GM18870 (cell line): ENCODE results near the gene PLCB4.

Experiments
- ATAC-seq: cut with Tn5 transposase; IDR thresholded peaks from one replicate; pipeline ENCODE4 v1.9.1; 2021; ENCODE audit warnings: moderate library complexity; ENCODE audit not compliant: unreplicated experiment

PLCB4 gene

DNA sequence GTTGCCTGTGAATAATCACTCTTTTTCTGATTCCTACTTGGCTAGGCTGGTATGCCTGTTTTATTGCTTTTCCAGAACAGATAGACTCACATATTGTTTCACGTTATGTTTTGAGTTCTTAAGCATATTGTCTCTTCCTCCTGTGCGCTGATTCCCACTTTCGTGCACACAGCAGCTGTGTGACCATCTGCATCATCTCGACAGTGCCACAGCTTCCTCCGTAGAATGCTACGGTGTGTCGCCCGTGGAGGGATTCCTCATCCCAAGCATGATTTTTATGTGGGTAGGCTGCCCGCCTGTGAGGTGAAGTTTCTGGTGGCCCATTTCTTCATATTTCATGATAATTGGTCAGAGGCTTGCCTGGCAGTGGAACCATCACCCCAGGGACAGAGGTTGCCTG lies 31.8 kb downstream of the PLCB4 start:
- ATAC-seq = no peak

DNA sequence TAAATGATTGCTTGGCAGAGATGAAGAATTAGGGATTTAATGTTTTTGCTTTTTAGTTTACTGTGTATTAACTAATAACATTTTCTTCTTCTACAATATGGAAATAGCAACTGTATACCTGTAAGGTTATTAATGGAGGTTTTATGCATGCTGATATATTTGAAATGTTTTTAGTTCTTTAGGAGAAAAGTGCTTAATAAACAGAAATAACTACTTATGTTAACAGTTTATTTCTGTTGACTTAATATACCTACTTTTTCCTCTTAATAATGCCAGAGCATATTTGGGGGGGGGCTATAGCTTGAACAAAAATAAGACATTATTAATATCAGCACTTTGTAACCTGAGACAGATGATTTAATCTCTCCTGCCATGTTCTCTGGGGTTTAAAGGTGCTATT lies 33.6 kb downstream of the PLCB4 start:
- no peak for ATAC-seq

DNA sequence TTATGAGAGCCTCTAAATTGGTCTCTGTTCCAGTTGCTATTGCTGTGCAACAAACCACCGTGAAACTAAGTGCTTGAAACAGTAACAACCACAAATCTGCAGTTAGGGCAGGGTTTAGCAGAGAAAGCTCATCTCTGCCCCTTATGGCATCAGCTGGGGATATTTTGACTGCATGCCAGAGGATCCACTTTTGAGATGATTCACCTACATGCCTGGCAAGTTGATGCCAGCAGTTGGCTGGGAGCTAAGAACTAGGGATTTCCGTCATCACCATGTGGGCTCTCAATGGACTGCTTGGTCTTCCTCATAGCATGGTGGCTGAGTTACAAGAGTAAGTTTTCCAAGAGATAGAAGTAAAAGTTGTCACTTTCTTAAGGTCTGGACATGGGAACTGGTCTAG lies 35.1 kb downstream of the PLCB4 start:
- no peak for ATAC-seq

DNA sequence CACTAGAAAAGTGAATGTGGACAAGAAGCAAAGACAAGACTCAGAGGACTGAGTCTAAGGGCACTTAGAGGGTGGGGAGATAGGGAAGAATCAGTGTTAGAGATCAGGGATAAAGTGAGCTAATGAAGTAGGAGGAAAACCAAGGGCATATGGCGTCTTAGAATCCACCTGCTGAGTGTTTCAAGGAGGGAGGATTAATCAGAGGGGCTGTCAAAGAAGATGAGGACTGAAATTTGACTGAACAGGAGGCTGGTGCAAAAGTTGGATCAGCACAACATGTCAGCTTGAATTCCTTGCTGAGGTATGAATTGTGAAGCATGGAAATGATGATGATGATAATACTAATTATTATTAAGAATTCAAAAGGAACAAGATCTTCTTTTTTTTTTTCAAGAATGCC lies 39.4 kb downstream of the PLCB4 start:
- ATAC-seq = no peak

DNA sequence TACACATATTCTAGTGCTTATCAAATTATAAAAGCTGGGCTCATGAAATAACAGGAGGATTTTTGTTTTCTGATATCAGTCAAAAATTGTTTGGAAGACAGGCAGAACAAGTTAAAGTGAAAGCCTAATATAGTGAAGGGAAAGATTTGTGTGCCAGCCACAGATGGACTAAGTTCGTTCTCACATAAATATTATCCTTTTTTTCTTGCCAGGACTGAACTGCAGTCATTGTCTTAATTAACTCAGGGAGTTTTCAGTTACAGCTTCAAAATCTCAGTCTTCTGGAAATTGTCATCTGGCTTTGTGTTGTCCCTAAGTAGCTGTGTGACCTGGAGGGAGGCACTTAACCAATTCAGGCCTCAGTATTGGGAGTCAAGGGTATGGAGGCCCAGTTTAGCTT lies 40.7 kb downstream of the PLCB4 start:
- ATAC-seq = no peak

DNA sequence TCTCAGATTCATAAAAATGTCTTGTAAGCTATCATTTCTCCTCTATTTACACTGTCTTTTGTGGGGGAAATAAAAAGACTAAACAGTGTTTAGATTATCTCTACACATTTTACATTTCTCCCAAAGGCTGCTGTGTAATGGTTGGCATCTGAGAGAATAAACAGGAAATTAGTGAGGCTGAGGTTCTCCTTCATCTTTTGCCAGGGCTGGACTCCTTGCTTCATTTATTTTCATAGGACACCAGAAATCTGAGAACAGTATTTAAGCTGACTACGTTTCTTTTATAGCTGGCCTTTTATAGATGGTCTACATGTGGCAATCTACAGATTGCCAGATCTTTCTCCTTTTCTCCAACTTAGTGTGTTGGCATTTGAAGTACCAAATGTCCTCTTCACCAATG lies 41.5 kb downstream of the PLCB4 start:
- ATAC-seq = no peak

DNA sequence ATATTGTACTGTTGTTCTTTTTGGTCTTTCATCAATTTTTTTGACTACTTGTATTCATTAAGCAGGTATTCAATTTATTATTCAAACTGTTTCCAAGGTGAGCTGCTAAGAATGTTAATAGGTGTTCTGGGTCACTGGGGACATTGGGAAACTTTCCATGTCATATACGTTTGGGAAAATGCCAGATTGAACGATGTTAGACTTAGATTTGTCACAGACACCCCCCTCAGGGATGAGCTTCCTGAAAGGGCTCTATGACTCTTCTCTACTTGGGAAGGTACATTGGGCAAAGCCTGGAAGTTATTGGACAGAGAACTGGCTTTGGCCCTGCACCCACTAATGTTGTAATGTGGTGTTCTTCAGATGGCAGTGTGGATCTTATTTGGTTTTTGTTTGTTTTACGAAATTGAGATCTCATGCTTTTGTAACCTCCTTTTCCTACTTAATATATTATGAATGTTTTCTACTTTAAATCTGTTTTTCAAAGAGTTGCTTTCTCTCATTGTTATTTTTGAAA lies 42.1 kb downstream of the PLCB4 start:
- ATAC-seq = no peak

DNA sequence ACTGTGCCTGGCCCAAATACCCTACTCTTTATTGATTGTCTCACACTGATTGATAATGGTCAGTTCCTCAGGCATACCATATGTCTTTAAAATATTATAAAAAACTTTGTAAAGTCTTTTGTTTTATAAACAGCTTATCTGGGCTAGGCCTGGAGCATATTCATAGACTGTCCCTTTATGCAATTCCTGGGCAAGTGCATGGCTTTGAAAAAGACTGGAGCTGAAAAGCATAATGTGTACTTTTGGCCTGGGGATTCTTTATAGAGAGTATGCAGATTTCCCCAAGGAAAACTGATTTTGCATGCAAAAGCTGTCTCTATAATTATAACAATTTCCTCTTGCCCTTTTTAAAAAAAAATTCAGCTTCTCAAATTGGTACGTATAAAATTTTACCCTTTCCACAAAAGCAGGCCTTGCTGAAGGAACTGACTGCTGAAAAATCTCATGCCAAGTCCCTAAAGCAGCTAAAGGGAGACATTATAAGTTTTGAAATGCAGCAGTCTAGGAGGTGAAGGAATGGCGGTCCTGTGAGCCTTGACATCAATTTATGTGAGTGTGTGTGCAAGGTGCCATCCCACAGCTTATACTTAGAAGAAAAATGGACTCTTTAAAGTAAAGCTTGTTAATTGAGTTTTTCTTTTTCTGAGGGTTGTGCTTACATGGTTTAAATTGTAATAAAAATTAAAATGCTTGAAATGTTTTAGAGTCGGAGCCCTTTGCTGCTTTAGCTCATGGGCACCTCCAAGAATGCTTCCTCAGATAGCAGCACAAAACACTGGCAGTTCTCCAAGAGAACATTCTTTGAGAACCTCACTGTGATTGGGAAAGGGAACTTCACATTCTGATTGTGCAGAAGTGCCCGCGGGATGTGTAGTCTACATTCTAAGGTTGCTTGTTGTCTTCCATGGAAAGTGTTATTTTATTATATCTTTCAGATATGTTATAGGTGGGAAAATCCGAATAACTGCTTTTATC lies 43.9 kb downstream of the PLCB4 start:
- ATAC-seq = no peak

DNA sequence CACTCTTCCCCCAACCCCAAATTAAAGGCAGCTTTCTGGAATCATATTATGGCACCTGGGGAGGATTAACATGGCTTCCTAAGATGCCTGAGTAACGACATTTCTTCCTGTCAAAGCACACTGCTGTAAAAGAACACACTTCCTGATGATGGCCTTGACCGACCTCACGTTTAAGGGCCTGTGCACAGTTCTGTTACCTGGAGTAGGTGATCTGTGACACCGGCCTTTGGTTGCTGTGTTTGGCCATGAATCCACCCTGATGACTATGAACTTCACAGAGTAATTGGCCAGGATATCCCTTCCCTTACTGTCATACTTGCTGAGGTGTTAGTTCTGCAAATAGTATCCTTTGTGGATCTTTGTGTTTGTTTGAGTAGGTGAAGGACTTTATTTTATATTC lies 45.8 kb downstream of the PLCB4 start:
- no peak for ATAC-seq

DNA sequence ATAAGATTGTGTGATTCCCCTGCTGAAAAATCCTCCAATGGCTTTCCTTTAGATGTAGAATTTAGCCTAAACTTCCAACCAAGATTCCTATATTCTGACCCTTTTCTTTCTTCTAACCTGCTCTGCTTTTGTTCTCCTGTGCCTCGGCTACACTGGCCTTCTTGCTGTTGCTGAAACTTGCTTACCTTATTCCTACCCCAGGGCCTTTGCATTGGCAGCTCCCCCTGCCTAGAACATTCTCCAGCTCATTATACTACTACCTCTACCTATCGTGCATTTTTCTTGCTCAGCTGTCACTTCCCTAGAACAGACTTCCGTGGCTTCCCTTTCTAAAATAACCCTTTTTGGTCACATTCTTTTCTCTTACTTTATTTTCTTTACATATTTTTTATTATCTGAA lies 48.7 kb downstream of the PLCB4 start:
- no peak for ATAC-seq

DNA sequence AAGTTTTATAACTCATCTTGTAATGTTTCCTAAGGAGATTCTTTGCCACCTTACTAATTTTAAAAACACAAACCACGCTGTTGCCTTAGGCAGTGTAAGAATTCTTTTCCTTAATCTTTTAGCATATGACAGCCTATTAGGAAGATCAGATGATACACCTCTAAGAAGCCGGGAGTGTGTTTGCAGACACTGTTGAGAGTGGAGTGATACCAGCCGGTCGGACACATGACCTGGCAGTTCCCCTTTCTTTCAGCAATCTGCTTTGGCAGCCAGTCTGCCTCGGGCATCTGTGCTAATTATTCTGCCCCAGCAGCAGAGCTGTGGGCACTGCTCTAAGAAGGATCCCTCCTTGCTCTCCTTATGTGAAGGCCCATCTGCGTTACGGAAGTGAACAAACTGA lies 50.9 kb downstream of the PLCB4 start:
- no peak for ATAC-seq

DNA sequence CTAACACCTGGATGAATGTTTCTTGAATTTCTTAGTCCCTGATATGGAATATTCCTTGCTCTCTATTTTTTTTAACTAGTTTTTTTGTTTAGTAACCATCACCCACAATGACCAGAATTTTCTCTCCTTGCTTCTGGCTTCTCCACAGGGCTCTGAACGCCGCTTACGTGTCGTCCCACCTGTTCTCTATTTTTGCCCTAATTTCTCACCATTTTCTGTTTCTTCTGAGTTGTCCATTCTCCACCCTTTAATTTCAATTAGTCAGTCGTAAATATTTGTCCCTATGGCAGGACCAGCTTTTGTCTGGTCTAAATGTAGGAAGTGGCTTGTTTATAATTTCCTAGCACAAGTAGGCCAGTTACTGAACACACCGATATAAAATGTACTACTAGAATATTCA lies 52.3 kb downstream of the PLCB4 start:
- no peak for ATAC-seq

DNA sequence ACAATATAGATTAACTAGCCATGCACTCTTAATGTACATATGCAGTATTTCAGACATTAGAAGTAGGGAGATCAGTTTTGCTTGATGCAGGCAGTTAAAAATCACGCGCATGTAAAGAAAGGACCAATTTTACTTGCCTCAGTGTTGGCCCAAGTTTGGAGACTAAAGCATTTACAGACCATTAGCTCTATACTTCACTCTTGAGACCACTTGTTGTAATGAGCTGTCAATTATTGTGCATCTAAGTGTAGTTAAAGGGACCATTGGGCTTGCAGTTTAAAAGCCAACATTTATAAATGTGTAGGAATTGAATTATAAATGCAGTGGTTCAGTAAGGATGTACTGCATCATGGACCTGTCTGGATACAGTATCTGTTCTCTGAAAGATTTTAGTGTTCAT lies 53.7 kb downstream of the PLCB4 start:
- ATAC-seq = no peak

DNA sequence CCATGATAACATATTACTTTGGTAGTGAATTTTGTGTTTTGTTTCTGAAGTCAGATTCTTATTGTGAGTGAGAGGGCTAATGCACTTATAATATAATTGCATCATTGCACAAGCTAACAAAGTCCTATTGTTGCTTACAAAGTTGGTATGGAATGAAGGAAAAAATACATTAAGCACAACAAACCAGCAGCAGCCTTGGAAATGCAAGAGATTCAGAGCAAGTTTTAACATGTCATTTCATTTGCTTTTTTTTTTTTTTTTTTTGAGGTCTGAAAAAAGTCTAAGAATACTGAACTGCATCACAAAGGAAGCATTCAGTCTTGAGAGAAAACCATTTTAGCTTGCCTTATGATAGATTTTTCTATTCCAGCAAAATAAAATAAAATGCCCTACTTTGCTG lies 57.6 kb downstream of the PLCB4 start:
- no peak for ATAC-seq

DNA sequence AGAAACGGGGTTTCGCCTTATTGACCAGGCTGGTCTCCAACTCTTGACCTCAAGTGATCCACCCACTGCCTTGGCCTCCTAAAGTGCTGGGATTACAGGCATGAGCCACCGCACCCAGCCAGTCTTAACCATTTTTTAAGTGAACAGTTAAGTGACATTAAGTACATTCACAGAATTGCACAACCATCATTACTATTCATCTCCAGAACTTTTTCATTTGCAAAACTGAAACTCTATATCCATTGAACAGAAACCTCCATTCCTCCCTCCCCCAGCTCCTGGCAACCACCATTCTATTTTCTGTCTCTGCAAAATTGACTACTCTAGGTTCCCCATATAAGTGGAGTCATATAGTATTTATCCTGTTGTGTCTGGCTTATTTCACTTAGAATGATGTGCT lies 59.7 kb downstream of the PLCB4 start:
- ATAC-seq = no peak

DNA sequence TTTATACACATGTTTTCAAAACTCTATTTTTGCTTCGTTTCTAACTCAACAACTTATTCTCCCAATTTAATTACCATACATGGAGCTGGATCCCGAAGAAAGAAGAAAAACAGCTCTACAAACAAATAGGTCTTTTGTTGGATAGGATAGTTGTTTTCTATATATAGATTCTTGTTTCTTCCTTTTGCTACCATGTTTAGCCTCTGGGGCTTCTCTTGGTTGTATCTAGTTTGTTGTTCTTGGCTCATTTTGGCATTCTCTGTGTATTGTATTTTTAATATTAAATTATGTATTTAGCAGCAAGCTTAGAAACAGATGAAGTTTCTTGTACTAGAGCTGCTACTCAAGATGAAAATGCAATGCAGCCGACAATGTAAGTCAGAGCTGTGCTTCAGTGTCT lies 60.9 kb downstream of the PLCB4 start:
- no peak for ATAC-seq

DNA sequence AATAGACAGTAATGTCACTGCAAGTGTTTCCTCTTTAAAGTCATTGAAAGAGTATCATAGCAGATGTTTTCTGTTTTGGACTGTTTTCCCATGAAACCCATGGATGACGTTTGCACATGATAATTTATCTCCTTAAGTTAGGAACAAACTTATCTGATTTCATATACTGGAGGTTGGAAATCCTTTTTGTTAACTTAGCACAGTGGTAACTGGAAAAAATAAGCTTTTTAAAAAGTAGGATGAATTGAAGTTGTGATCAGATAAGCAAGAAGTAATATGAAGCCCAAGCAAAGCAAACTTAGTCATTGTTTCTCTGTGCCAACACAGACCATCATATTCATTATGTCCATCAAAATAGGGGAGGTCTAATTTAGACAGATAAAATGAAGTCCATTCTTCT lies 61.6 kb downstream of the PLCB4 start:
- no peak for ATAC-seq

DNA sequence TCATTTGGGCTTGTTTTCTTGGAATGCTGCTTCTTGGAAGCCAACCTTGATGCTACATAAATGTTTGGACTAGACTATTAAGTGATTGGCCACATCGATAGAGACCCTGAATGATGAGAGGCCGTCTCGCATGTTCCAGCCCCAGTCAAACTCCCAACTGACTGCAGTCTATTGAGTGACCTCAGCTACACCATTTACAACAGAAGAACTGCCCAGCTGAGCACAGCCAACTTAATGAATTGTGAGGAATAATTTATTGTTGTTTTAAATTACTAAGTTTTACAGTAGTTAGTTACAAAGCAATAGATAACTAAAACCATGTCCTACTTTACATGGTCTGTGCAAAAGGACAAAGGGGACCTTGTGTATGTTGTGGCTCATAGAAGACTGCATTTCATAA lies 63.0 kb downstream of the PLCB4 start:
- no peak for ATAC-seq

DNA sequence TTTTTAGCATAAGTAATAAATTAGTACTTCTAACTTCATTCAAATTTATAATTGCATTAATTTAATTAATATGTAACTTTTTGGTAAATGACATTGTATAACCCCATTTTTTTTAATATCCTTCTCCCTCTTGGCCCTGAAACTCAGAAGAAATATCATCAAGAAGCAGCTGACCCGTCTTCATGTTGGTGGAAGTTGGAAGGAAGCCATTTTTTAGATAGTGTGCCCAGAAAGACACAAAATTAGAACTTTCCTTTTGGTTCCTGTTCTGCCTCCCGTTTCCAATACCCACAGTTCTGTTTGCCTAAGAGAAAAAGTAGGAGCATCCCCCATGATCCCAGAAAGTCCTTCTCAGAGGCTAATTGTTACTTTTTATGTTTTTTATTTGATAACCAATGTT lies 65.5 kb downstream of the PLCB4 start:
- no peak for ATAC-seq

DNA sequence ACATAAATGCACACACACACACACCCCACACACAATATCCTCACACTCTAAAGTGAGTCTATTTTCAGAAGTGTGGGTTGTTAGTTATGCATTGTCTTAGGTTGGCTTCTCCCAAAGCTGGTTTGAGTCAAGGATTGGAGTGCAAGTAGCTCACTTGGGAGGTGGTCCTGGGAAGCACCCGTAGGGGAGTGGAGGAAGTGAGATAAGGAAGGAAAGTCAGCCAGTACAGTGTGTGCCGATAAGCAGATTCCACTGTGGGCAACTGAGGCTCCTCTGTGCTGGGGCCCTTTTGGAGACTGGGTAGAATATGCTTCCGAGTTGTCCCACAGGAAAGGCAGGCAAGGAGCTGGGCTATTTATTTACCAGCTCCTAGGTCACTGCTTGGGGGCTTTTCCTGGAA lies 67.2 kb downstream of the PLCB4 start:
- no peak for ATAC-seq

DNA sequence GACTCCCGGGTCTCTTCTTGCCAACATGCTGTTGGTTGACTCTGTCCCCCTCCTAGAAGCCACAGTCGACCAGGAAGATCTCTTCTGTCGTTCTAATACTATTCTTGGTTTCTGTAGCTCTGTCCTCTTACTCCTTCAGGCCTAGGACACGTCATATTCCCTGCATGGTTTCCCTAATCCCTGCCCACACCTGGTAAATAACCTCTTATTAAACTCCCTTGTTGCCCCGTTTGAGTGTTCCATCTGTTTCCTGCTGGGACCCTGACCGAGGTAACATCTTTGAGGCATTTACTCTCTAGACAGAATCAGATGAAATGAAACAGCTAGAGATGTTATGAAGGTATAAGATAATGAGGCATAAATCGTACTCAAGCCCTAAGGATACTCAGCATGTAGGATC lies 68.1 kb downstream of the PLCB4 start:
- ATAC-seq = no peak

DNA sequence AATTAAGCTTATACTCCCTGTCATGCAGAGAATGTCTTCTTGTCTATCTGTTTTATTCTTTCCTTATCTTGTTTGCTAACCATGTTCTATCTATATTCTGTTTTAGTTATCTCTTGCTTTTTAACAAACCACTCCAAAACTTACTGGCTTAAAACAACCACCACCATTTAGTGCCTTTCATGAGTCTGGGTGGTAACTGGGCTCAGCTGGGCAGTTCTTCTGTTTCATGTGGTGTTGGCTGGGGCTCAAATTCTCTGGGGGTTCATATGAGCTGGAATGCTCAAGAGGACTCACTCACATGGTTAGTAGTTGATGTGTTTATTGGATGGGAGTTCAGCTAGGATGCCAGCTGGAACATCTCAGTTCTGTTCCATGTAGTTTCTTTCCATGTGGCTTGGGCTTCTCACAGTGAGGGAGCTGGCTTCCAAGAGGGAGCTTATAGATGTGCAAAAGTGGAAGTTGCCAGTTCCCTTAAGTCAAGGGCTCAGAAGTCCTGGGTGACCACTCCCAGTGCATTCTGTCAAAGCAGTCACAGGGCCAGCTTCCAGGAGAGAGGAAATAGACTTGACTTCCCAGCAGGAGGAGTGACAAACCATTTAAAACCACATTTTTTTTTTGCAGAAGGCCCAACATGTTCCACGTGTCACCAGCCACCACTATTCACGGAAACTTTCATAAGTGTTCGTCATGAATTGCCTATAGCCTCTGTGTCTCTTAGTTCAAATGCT lies 70.4 kb downstream of the PLCB4 start:
- ATAC-seq = no peak
